Measurements from ENCODE around the gene POTEI. TPM values are rescaled to one million over a fixed set of nuclear protein-coding genes. Genes with fewer than 3 reads are reported as not detected.

POTEI gene
- total RNA-seq (2022; extraction: Qiagen RNA extraction; ENCODE audit: low read depth): 0.01 TPM in 1 of 5 replicates, not detected in the others

DNA sequence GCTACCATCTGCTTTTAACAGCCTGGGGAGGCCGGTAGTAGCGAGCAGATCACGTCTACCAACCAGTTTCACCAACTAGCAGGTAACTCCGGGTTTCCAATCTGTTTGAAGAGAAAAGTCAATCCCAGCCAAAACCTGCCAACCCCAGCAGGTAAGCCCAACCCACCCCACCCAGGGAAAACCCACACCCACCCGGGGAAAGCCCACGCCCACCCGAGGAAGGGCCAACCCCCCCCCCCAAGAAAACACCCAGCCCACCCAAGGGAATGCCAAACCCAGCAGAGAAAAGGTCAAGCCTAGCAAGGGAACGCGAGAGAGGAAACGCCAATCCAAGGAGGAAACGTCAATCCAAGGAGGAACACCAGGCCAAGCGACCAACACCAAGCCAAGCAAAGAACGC lies at the start of gene POTEI:
POTEI (minus strand) TSS at position 101 of the 400 bp plus-strand sequence; CDS start at position 8, 93 bp downstream.

DNA sequence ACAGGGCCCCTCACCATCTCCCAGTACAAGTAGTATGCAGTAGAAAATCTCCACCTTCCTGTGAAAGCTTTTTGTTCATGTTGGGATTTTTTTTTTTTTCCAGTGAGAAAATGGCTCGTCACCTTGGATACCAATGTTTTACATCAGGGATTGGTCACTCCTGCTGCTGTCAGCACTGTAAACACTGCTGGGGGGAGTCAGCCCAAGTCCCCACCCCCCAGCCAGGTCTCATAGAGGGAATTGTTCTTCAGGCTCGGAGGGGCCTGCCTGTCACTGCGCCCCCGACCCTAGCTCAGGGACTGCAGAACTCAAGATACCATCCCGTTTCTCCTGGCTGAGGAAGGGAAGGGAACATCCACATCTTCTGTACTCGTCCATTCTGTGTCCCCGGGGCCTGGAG lies 11.9 kb upstream of the POTEI start, which contains the start of gene CFC1B:
CFC1B (plus strand) TSS at position 231 of the 400 bp plus-strand sequence. CDS start 263 bp downstream, outside the sequence.

Other genes with a start within 250 kb of the POTEI start
- 140 to 173 TPM (median 164 TPM) in 5 replicates for gene IMP4, start 166.4 kb downstream of the POTEI start, total RNA-seq (2022; extraction: Qiagen RNA extraction; ENCODE audit: low read depth)
- gene PTPN18, start 153.3 kb downstream of the POTEI start, total RNA-seq (2022; extraction: Qiagen RNA extraction; ENCODE audit: low read depth): 24.8 to 31.6 TPM (median 27.9 TPM) in 5 replicates
- not detected in 5 replicates for gene CFC1B, start 11.9 kb upstream of the POTEI start, total RNA-seq (2022; extraction: Qiagen RNA extraction; ENCODE audit: low read depth)
- gene CFC1, start 90.2 kb upstream of the POTEI start, total RNA-seq (2022; extraction: Qiagen RNA extraction; ENCODE audit: low read depth): not detected in 5 replicates
- not detected in 5 replicates for gene POTEJ, start 102.1 kb upstream of the POTEI start, total RNA-seq (2022; extraction: Qiagen RNA extraction; ENCODE audit: low read depth)
- gene GPR148, start 219.7 kb upstream of the POTEI start, total RNA-seq (2022; extraction: Qiagen RNA extraction; ENCODE audit: low read depth): not detected in 5 replicates
- not detected in 5 replicates for gene AMER3, start 246.2 kb upstream of the POTEI start, total RNA-seq (2022; extraction: Qiagen RNA extraction; ENCODE audit: low read depth)